Central memory CD8-positive, alpha-beta T cell (primary cell): Measurements from ENCODE around the gene MFSD11.
"Not testable (repeated sequence)": the region's sequence is repeated elsewhere in the genome, so short reads cannot be mapped to it uniquely, and the experiment has no call there.

Experiments used
- ATAC-seq: fragments of 150-1000 bp; cut with Tn5 transposase; replicated peaks from 2 replicates; pipeline ENCODE4 v1.10.0; 2022; ENCODE audit warnings: mild to moderate bottlenecking, moderate FRiP score, moderate number of reproducible peaks; ENCODE audit not compliant: poor library complexity, severe bottlenecking; ENCODE audit errors: extremely low read depth
- DNase-seq, 2 donors: peaks; one replicate each; pipeline ENCODE4 v3.0.0; 2021; ENCODE audit warnings: low spot score in 2 of 2
- H3K27ac Mint-ChIP-seq: one replicate; pipeline ENCODE4 v1.8.0; 2022; ENCODE audit warnings: low read depth, mild to moderate bottlenecking, moderate library complexity, mixed read lengths
- H3K27me3 Mint-ChIP-seq: one replicate; pipeline ENCODE4 v1.8.0; 2022; ENCODE audit warnings: mixed read lengths
- H3K36me3 Mint-ChIP-seq: one replicate; pipeline ENCODE4 v1.8.0; 2022; ENCODE audit warnings: mild to moderate bottlenecking, moderate library complexity, mixed read lengths; ENCODE audit not compliant: insufficient read depth
- H3K4me1 Mint-ChIP-seq: one replicate; pipeline ENCODE4 v1.8.0; 2022; ENCODE audit warnings: mixed read lengths
- H3K4me3 Mint-ChIP-seq: one replicate; pipeline ENCODE4 v1.8.0; 2022; ENCODE audit warnings: mild to moderate bottlenecking, moderate library complexity, mixed read lengths
- H3K9me3 Mint-ChIP-seq: one replicate; pipeline ENCODE4 v1.8.0; 2022; ENCODE audit warnings: mixed read lengths

The MFSD11 gene

DNA sequence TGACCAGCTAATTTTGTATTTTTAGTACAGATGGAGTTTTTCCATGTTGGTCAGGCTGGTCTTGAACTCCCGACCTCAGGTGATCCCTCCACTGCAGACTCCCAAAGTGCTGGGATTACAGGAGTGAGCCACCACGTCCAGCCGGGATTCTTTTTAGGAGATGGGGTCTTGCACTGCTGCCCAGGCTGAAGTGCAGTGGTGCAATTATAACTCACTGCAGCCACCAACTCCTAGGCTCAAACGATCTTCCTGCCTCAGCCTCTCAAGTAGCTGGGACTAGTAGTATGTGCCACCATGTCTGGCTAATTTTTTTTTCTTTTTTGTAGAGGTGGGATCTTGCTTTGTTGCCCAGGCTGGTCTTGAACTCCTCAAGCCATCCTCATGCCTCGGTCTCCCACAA lies 73.9 kb downstream of the MFSD11 start:
- H3K4me3 Mint-ChIP-seq: no peak overlapping the region
- DNase-seq: no peak
- no peaks in the 10 kb centered on the region for H3K9me3 Mint-ChIP-seq
- no peaks in the 10 kb centered on the region for H3K36me3 Mint-ChIP-seq
- no peaks in the 10 kb centered on the region for H3K27me3 Mint-ChIP-seq
- peaks cover 6% of the 10 kb centered on the region for H3K4me1 Mint-ChIP-seq
- H3K27ac Mint-ChIP-seq: no peak overlapping the region
- ATAC-seq: no peak

DNA sequence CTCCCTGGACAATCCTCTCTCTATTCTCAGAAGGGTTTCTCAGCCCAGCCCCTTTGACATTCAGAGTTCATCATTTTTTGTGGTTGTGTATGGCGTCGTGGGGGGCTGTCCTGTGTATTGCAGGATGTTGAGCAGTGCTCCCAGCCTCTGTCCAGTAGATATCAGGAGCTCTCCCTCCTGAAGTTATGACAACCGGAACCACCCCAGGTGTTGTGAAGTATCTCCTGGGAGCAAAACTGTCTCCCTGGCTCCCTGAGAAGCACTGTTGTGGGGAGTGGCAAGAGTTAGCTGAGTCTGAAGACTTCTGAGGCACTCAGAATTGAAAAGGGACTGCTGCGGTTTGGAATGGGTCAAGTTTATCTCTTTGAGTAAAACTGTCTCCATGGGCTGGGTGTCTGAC lies 74.3 kb downstream of the MFSD11 start:
- no peaks in the 10 kb centered on the region for H3K9me3 Mint-ChIP-seq
- ATAC-seq: no peak
- no peak overlapping the region for H3K4me3 Mint-ChIP-seq
- no peak overlapping the region for H3K27ac Mint-ChIP-seq
- no peak for DNase-seq
- H3K4me1 Mint-ChIP-seq: peaks cover 7% of the 10 kb centered on the region
- H3K27me3 Mint-ChIP-seq: no peaks in the 10 kb centered on the region
- no peaks in the 10 kb centered on the region for H3K36me3 Mint-ChIP-seq

DNA sequence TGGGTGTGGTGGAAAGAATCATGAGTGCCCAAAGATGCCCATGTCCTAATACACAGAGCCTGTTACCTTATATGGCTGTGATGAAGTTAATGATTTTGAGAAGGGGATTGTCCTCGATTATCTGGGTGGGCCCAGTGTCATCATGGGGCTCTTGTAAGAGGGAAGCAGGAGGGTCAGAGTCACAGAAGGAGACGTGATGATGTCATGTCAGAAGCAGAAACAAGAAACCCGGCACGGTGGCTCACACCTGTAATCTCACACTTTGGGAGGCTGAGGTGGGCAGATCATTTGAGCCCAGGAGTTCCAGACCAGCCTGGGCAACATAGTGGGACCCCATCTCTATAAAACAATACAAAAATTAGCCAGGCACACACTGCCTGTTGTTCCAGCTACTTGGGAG lies 75.0 kb downstream of the MFSD11 start:
- DNase-seq (no peak), ATAC-seq (no peak)
- no peak overlapping the region for H3K4me3 Mint-ChIP-seq
- no peaks in the 10 kb centered on the region for H3K9me3 Mint-ChIP-seq
- no peaks in the 10 kb centered on the region for H3K27me3 Mint-ChIP-seq
- H3K4me1 Mint-ChIP-seq: peaks cover 7% of the 10 kb centered on the region
- H3K27ac Mint-ChIP-seq: no peak overlapping the region
- H3K36me3 Mint-ChIP-seq: no peaks in the 10 kb centered on the region

DNA sequence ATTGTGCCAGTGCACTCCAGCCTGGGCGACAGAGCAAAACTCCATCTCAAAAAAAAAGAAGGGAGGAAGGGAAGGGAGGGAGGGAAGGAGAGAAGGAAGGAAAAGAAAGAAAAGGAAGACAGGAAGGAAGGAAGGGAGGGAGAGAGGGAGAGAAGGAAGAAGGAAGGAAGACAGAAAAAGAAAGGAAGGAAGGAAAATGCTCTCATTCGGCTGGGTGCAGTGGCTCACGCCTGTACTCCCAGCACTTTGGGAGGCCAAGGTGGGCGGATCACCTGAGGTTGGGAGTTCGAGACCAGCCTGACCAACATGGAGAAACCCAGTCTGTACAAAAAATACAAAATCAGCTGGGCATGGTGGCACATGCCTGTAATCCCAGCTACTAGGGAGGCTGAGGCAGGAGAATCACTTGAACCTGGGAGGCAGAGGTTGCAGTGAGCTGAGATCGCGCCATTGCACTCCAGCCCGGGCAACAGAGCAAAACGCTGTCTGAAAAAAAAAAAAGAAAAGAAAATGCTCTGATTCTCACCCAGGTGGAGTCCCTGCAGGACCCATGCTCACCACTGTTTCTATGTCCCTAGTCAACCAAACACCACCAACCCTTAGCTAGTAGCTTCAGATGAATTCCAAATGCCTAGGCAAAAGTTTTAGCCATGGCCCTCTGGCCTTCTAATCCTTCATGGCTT lies 78.1 kb downstream of the MFSD11 start:
- H3K27ac Mint-ChIP-seq, H3K27me3 Mint-ChIP-seq, H3K4me3 Mint-ChIP-seq, DNase-seq, H3K9me3 Mint-ChIP-seq, H3K36me3 Mint-ChIP-seq, H3K4me1 Mint-ChIP-seq: not testable (repeated sequence)
- peak; percentile 28 for ATAC-seq

DNA sequence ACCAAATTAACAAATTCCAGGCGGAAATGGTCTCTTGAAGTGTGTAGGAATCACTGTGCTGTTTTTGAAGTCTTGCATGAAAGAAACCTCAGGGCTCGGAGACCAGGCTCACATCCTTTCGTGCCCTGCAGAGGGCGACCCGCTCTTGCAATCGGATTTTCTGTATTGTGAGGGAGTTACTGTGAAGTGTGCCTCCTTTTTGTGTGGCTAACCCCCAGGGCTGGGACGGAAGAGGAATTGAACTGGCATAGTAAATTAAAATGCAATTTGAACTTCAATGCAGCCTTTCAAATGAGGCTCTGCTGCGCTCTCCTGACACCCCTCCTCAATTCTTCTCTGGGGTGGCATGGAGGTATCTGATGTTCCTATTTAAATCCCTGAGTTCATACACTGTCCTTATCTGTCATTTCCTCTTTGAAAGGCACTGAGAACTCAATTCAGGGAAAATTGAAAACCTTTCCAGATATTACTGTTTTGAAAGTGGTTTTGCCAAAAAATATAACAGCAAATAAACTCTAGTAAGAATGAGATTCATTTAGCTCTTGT lies 78.7 kb downstream of the MFSD11 start:
- H3K4me1 Mint-ChIP-seq: peaks cover 7% of the 10 kb centered on the region
- H3K27ac Mint-ChIP-seq: no peak overlapping the region
- H3K27me3 Mint-ChIP-seq: no peaks in the 10 kb centered on the region
- H3K9me3 Mint-ChIP-seq: no peaks in the 10 kb centered on the region
- no peaks in the 10 kb centered on the region for H3K36me3 Mint-ChIP-seq
- DNase-seq (peak; percentile 24 to 29), ATAC-seq (peak; percentile 84)
- H3K4me3 Mint-ChIP-seq: no peak overlapping the region

- no peaks in the 10 kb centered on the region for H3K36me3 Mint-ChIP-seq
- H3K9me3 Mint-ChIP-seq: no peaks in the 10 kb centered on the region
- no peak for ATAC-seq
- no peaks in the 10 kb centered on the region for H3K27me3 Mint-ChIP-seq
- no peak overlapping the region for H3K4me3 Mint-ChIP-seq
- peaks cover 7% of the 10 kb centered on the region for H3K4me1 Mint-ChIP-seq
- H3K27ac Mint-ChIP-seq: no peak overlapping the region
- no peak for DNase-seq
Observed at GRCh38 chr17:76820039-76820438, 82.1 kb downstream of the MFSD11 start.

DNA sequence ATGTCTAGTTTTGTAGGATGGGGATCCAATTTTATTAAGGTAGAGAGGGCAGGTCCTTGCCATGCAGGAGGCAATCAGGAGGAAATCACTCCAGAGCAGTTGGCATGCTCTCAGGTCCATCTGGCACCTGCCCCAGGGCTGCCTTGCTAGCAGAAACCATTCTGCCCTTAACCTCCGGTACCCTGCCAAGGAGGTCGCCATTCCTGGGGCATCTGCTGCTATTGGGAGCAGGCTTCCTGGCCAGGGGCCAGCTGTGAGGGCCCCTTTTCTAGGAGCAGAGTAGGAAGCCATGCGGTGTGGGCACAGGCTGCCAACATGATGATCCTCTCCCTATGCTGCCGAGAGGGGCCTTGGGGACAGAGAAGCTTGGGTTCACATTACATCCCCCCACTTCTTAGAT lies 82.6 kb downstream of the MFSD11 start:
- Mint-ChIP-seq H3K27me3 (peaks cover 2% of the 10 kb centered on the region), H3K9me3 (no peaks in the 10 kb centered on the region), H3K4me1 (peaks cover 7% of the 10 kb centered on the region), H3K4me3 (no peak overlapping the region), H3K36me3 (no peaks in the 10 kb centered on the region), H3K27ac (no peak overlapping the region)
- DNase-seq (no peak), ATAC-seq (no peak)

GRCh38 chr17:76822184-76822778 lies 84.4 kb downstream of the MFSD11 start:
- Mint-ChIP-seq H3K36me3 (no peaks in the 10 kb centered on the region), H3K4me1 (no peaks in the 10 kb centered on the region), H3K27ac (no peak overlapping the region)

GRCh38 chr17:76824093-76824492 lies 86.2 kb downstream of the MFSD11 start:
- H3K9me3 Mint-ChIP-seq: no peaks in the 10 kb centered on the region
- DNase-seq (no peak), ATAC-seq (no peak)
- H3K36me3 Mint-ChIP-seq: no peaks in the 10 kb centered on the region
- no peak overlapping the region for H3K27ac Mint-ChIP-seq
- no peak overlapping the region for H3K4me3 Mint-ChIP-seq
- H3K27me3 Mint-ChIP-seq: peaks cover 17% of the 10 kb centered on the region
- H3K4me1 Mint-ChIP-seq: no peaks in the 10 kb centered on the region

More at GRCh38 chr17:76822184-76822778, 84.4 kb downstream of the MFSD11 start:
- H3K27me3 Mint-ChIP-seq: peaks cover 17% of the 10 kb centered on the region
- no peak overlapping the region for H3K4me3 Mint-ChIP-seq
- ATAC-seq (no peak), DNase-seq (no peak)
- H3K9me3 Mint-ChIP-seq: no peaks in the 10 kb centered on the region

DNA sequence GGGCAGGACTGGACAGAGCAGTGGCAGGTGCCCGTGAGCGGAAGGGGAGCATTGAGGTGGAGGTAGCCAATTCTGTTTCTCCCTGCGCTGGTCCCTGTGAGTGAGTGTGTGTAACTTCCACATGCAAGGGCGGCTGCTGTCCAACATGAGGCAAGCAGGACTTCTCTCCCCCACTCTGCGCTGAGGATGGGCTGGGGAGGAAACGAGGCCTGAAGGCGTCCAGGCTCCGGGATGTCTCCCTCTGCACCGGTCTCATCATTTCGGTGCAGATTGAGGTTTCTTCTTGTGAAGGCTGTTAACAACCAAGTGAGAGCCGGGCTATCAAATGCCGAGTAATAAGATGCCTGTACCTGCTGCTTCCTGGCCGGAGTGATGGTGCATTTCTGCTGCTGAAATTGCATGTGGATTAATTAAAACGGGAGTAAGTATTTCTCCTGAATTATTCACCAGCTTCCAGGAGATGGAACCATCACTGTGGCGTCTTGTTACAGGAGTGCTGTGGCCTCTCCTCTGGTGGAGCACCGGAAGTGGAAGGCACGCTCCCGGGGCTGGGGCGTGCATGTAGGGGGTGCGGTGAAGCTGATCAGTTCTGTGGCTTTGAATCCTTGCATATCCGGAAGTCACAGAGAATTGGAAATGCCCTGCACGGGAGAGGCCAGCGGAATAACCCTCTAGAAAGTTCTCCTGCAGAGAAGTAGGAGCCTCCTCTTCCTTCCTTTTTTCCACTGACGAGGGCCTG lies 88.6 kb downstream of the MFSD11 start:
- H3K9me3 Mint-ChIP-seq: no peaks in the 10 kb centered on the region
- DNase-seq: no peak
- no peak overlapping the region for H3K4me3 Mint-ChIP-seq
- H3K36me3 Mint-ChIP-seq: no peaks in the 10 kb centered on the region
- peaks cover 17% of the 10 kb centered on the region for H3K27me3 Mint-ChIP-seq
- ATAC-seq: no peak
- H3K4me1 Mint-ChIP-seq: no peaks in the 10 kb centered on the region
- H3K27ac Mint-ChIP-seq: no peak overlapping the region

DNA sequence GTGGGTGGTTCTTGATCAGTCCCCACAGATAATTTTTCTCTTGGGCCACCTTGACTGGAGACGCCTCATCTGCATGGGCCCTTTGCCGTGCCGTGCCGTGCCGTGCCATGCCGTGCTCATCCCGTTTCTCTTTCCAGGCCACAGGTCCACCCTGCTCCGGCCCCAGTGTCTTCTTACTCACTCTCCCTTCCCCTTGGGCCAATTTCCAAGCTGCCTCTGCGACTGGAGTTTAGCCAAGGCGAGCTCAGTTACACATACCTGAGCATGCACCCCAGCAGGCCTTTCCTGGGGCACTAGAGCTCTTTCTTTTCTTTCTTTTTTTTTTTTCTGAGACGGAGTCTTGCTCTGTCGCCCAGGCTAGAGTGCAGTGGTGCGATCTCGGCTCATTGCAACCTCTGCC lies 89.8 kb downstream of the MFSD11 start:
- Mint-ChIP-seq H3K4me1 (no peaks in the 10 kb centered on the region), H3K9me3 (no peaks in the 10 kb centered on the region), H3K27me3 (peaks cover 18% of the 10 kb centered on the region), H3K27ac (no peak overlapping the region), H3K4me3 (no peak overlapping the region), H3K36me3 (no peaks in the 10 kb centered on the region)
- DNase-seq (no peak), ATAC-seq (no peak)
